Activated CD8-positive, alpha-beta T cell treated with anti-CD3 and anti-CD28 coated beads, Interleukin-2, amount 10 ng/mL, durations not matched to agents 7 days and 5 days (primary cell): ENCODE data around the gene NTS. TPM values are rescaled to one million over a fixed set of nuclear protein-coding genes. Genes with fewer than 3 reads are reported as not detected.

Source experiments
- ATAC-seq: fragments of 150-1000 bp; cut with Tn5 transposase; one replicate; pipeline ENCODE4 v1.10.0; 2021; ENCODE audit warnings: moderate library complexity
- CTCF ChIA-PET: fragments of 350-600 bp; sonication (Branson Sonifier 250); formaldehyde crosslinking; loops from one replicate; lab custom pipeline; 2021; ENCODE audit warnings: antibody characterized with exemption; lab: Charles Lee
- POLR2A ChIA-PET: fragments of 350-600 bp; sonication (Branson Sonifier 250); formaldehyde crosslinking; loops from one replicate; lab custom pipeline; 2021; ENCODE audit warnings: antibody characterized with exemption; lab: Charles Lee
- DNase-seq: peaks from one replicate; pipeline ENCODE4 v3.0.0-alpha.2; 2020
- H3K27ac Mint-ChIP-seq: one replicate; pipeline ENCODE4 v1.8.0; 2021; ENCODE audit warnings: mild to moderate bottlenecking, mixed read lengths
- H3K27me3 Mint-ChIP-seq: one replicate; pipeline ENCODE4 v1.8.0; 2021; ENCODE audit warnings: low read depth, mixed read lengths
- H3K36me3 Mint-ChIP-seq: one replicate; pipeline ENCODE4 v1.8.0; 2021; ENCODE audit warnings: low read depth, mixed read lengths
- H3K4me1 Mint-ChIP-seq: one replicate; pipeline ENCODE4 v1.8.0; 2021; ENCODE audit warnings: low read depth, mixed read lengths
- H3K4me3 Mint-ChIP-seq: one replicate; pipeline ENCODE4 v1.8.0; 2021; ENCODE audit warnings: mild to moderate bottlenecking, mixed read lengths
- H3K9me3 Mint-ChIP-seq: one replicate; pipeline ENCODE4 v1.8.0; 2022; ENCODE audit warnings: mixed read lengths; ENCODE audit not compliant: insufficient read depth
- total RNA-seq, 2 experiments: library from RNA; stranded (reverse); gene quantifications; one replicate each; pipeline ENCODE4 v1.2.3, GENCODE V29; 2021

The NTS gene
- not detected for total RNA-seq

GRCh38 chr12:85874031-85874461 is at the start of gene NTS:
Gene NTS, plus strand, starts transcription at chr12:85874295. Its CDS starts 109 bp downstream, at chr12:85874404.
- H3K27ac Mint-ChIP-seq: no peak within 1 kb of the TSS
- no peaks in the 10 kb centered on the region for H3K9me3 Mint-ChIP-seq
- no peaks in the 10 kb centered on the region for H3K36me3 Mint-ChIP-seq
- no peaks in the 10 kb centered on the region for H3K27me3 Mint-ChIP-seq
- ATAC-seq (no peak), DNase-seq (no peak)
- ChIA-PET POLR2A (no interaction called here), CTCF (interaction anchor here (1.5 kb wide), 1 partner anchor 449 kb away, joined by 4 read pairs; no protein-coding TSS in a partner anchor)
- H3K4me1 Mint-ChIP-seq: no peaks in the 10 kb centered on the region
- no peak within 1 kb of the TSS for H3K4me3 Mint-ChIP-seq

- no peak overlapping the region for H3K4me3 Mint-ChIP-seq
- CTCF ChIA-PET: no interaction called here
- POLR2A ChIA-PET: no interaction called here
- H3K4me1 Mint-ChIP-seq: no peaks in the 10 kb centered on the region
- no peaks in the 10 kb centered on the region for H3K27me3 Mint-ChIP-seq
- ATAC-seq: no peak
- H3K9me3 Mint-ChIP-seq: no peaks in the 10 kb centered on the region
- H3K36me3 Mint-ChIP-seq: no peaks in the 10 kb centered on the region
- no peak for DNase-seq
- H3K27ac Mint-ChIP-seq: no peak overlapping the region
Observed at GRCh38 chr12:85825746-85826145, 48.3 kb upstream of the NTS start.

GRCh38 chr12:85828576-85828975 is 45.5 kb upstream of the NTS start:
- ChIA-PET CTCF (no interaction called here), POLR2A (no interaction called here)
- Mint-ChIP-seq H3K27me3 (no peaks in the 10 kb centered on the region), H3K4me1 (no peaks in the 10 kb centered on the region), H3K9me3 (no peaks in the 10 kb centered on the region), H3K27ac (no peak overlapping the region), H3K4me3 (no peak overlapping the region), H3K36me3 (no peaks in the 10 kb centered on the region)
- DNase-seq (no peak), ATAC-seq (no peak)

GRCh38 chr12:85829391-85829790 is 44.7 kb upstream of the NTS start:
- Mint-ChIP-seq H3K9me3 (no peaks in the 10 kb centered on the region), H3K36me3 (no peaks in the 10 kb centered on the region), H3K27me3 (no peaks in the 10 kb centered on the region), H3K4me3 (no peak overlapping the region), H3K27ac (no peak overlapping the region), H3K4me1 (no peaks in the 10 kb centered on the region)
- ATAC-seq: no peak
- DNase-seq: no peak
- POLR2A ChIA-PET: no interaction called here
- CTCF ChIA-PET: no interaction called here

- DNase-seq (no peak), ATAC-seq (no peak)
- no peaks in the 10 kb centered on the region for H3K9me3 Mint-ChIP-seq
- no peaks in the 10 kb centered on the region for H3K27me3 Mint-ChIP-seq
- H3K27ac Mint-ChIP-seq: no peak overlapping the region
- ChIA-PET POLR2A (no interaction called here), CTCF (no interaction called here)
- H3K36me3 Mint-ChIP-seq: no peaks in the 10 kb centered on the region
- no peaks in the 10 kb centered on the region for H3K4me1 Mint-ChIP-seq
- H3K4me3 Mint-ChIP-seq: no peak overlapping the region
Observed at GRCh38 chr12:85831327-85831990, 42.6 kb upstream of the NTS start.

GRCh38 chr12:85833579-85833978 is 40.5 kb upstream of the NTS start:
- DNase-seq: no peak
- H3K27ac Mint-ChIP-seq: no peak overlapping the region
- POLR2A ChIA-PET: no interaction called here
- ATAC-seq: no peak
- CTCF ChIA-PET: no interaction called here
- no peaks in the 10 kb centered on the region for H3K4me1 Mint-ChIP-seq
- no peaks in the 10 kb centered on the region for H3K27me3 Mint-ChIP-seq
- H3K4me3 Mint-ChIP-seq: no peak overlapping the region
- no peaks in the 10 kb centered on the region for H3K36me3 Mint-ChIP-seq
- no peaks in the 10 kb centered on the region for H3K9me3 Mint-ChIP-seq

- H3K36me3 Mint-ChIP-seq: no peaks in the 10 kb centered on the region
- ChIA-PET CTCF (interaction anchor here (0.7 kb wide), 1 partner anchor 103 kb away, joined by 3 read pairs; no protein-coding TSS in a partner anchor), POLR2A (no interaction called here)
- H3K27me3 Mint-ChIP-seq: no peaks in the 10 kb centered on the region
- H3K4me1 Mint-ChIP-seq: no peaks in the 10 kb centered on the region
- no peak for DNase-seq
- ATAC-seq: no peak
- no peaks in the 10 kb centered on the region for H3K9me3 Mint-ChIP-seq
- no peak overlapping the region for H3K27ac Mint-ChIP-seq
- H3K4me3 Mint-ChIP-seq: no peak overlapping the region
Observed at GRCh38 chr12:85834378-85834777, 39.7 kb upstream of the NTS start.

- Mint-ChIP-seq H3K27me3 (no peaks in the 10 kb centered on the region), H3K4me3 (no peak overlapping the region), H3K9me3 (no peaks in the 10 kb centered on the region), H3K27ac (no peak overlapping the region), H3K36me3 (no peaks in the 10 kb centered on the region), H3K4me1 (no peaks in the 10 kb centered on the region)
- POLR2A ChIA-PET: no interaction called here
- DNase-seq: no peak
- ATAC-seq: no peak
- CTCF ChIA-PET: no interaction called here
Observed at GRCh38 chr12:85835426-85836196, 38.5 kb upstream of the NTS start.

- no peaks in the 10 kb centered on the region for H3K4me1 Mint-ChIP-seq
- ATAC-seq (no peak), DNase-seq (no peak)
- H3K36me3 Mint-ChIP-seq: no peaks in the 10 kb centered on the region
- H3K9me3 Mint-ChIP-seq: no peaks in the 10 kb centered on the region
- ChIA-PET POLR2A (no interaction called here), CTCF (no interaction called here)
- no peak within 1 kb of the TSS for H3K27ac Mint-ChIP-seq
- H3K4me3 Mint-ChIP-seq: no peak within 1 kb of the TSS
- no peaks in the 10 kb centered on the region for H3K27me3 Mint-ChIP-seq
Observed at GRCh38 chr12:85836197-85837090, 37.7 kb upstream of the NTS start, which contains the start of gene RASSF9. Gene RASSF9, minus strand, starts transcription at chr12:85836409. Its CDS starts 208 bp downstream, at chr12:85836201.

GRCh38 chr12:85843606-85844310 is 30.3 kb upstream of the NTS start:
- H3K36me3 Mint-ChIP-seq: no peaks in the 10 kb centered on the region
- H3K4me1 Mint-ChIP-seq: no peaks in the 10 kb centered on the region
- no peak for DNase-seq
- no peak overlapping the region for H3K27ac Mint-ChIP-seq
- H3K4me3 Mint-ChIP-seq: no peak overlapping the region
- ChIA-PET POLR2A (no interaction called here), CTCF (no interaction called here)
- no peaks in the 10 kb centered on the region for H3K9me3 Mint-ChIP-seq
- no peak for ATAC-seq
- no peaks in the 10 kb centered on the region for H3K27me3 Mint-ChIP-seq

- Mint-ChIP-seq H3K36me3 (no peaks in the 10 kb centered on the region), H3K4me1 (no peaks in the 10 kb centered on the region), H3K27ac (no peak overlapping the region), H3K9me3 (no peaks in the 10 kb centered on the region), H3K4me3 (no peak overlapping the region), H3K27me3 (no peaks in the 10 kb centered on the region)
- ATAC-seq: no peak
- POLR2A ChIA-PET: no interaction called here
- DNase-seq: no peak
- CTCF ChIA-PET: no interaction called here
Observed at GRCh38 chr12:85849344-85849743, 24.8 kb upstream of the NTS start.
